Central memory CD8-positive, alpha-beta T cell (primary cell): ENCODE measurements around the gene RFX3.

ENCODE experiments used
- ATAC-seq: fragments of 150-1000 bp; cut with Tn5 transposase; replicated peaks from 2 replicates; pipeline ENCODE4 v1.10.0; 2022; ENCODE audit warnings: mild to moderate bottlenecking, moderate FRiP score, moderate number of reproducible peaks; ENCODE audit not compliant: poor library complexity, severe bottlenecking; ENCODE audit errors: extremely low read depth
- DNase-seq, 2 donors: peaks; one replicate each; pipeline ENCODE4 v3.0.0; 2021; ENCODE audit warnings: low spot score in 2 of 2
- H3K27ac Mint-ChIP-seq: one replicate; pipeline ENCODE4 v1.8.0; 2022; ENCODE audit warnings: low read depth, mild to moderate bottlenecking, moderate library complexity, mixed read lengths
- H3K27me3 Mint-ChIP-seq: one replicate; pipeline ENCODE4 v1.8.0; 2022; ENCODE audit warnings: mixed read lengths
- H3K36me3 Mint-ChIP-seq: one replicate; pipeline ENCODE4 v1.8.0; 2022; ENCODE audit warnings: mild to moderate bottlenecking, moderate library complexity, mixed read lengths; ENCODE audit not compliant: insufficient read depth
- H3K4me1 Mint-ChIP-seq: one replicate; pipeline ENCODE4 v1.8.0; 2022; ENCODE audit warnings: mixed read lengths
- H3K4me3 Mint-ChIP-seq: one replicate; pipeline ENCODE4 v1.8.0; 2022; ENCODE audit warnings: mild to moderate bottlenecking, moderate library complexity, mixed read lengths
- H3K9me3 Mint-ChIP-seq: one replicate; pipeline ENCODE4 v1.8.0; 2022; ENCODE audit warnings: mixed read lengths

Gene RFX3

GRCh38 chr9:3263698-3264097 is 262.1 kb downstream of the RFX3 start:
- peaks cover 19% of the 10 kb centered on the region for H3K36me3 Mint-ChIP-seq

GRCh38 chr9:3262826-3263529 is 262.8 kb downstream of the RFX3 start:
- no peaks in the 10 kb centered on the region for H3K27me3 Mint-ChIP-seq
- H3K36me3 Mint-ChIP-seq, result peaks cover 16% of the 10 kb centered on the region
- DNase-seq (no peak), ATAC-seq (no peak)
- H3K27ac Mint-ChIP-seq, result no peak overlapping the region
- H3K4me1 Mint-ChIP-seq, result no peaks in the 10 kb centered on the region
- no peaks in the 10 kb centered on the region for H3K9me3 Mint-ChIP-seq
- H3K4me3 Mint-ChIP-seq, result no peak overlapping the region

More at GRCh38 chr9:3263698-3264097, 262.1 kb downstream of the RFX3 start:
- no peaks in the 10 kb centered on the region for H3K9me3 Mint-ChIP-seq
- DNase-seq (no peak), ATAC-seq (no peak)
- H3K4me1 Mint-ChIP-seq, result no peaks in the 10 kb centered on the region
- no peaks in the 10 kb centered on the region for H3K27me3 Mint-ChIP-seq
- no peak overlapping the region for H3K27ac Mint-ChIP-seq
- no peak overlapping the region for H3K4me3 Mint-ChIP-seq

- H3K27ac Mint-ChIP-seq, result no peak overlapping the region
- no peak for DNase-seq
- no peak overlapping the region for H3K4me3 Mint-ChIP-seq
- no peak for ATAC-seq
- H3K4me1 Mint-ChIP-seq, result no peaks in the 10 kb centered on the region
- no peaks in the 10 kb centered on the region for H3K27me3 Mint-ChIP-seq
- no peaks in the 10 kb centered on the region for H3K9me3 Mint-ChIP-seq
- H3K36me3 Mint-ChIP-seq, result peaks cover 22% of the 10 kb centered on the region
Observed at GRCh38 chr9:3261484-3261883, 264.3 kb downstream of the RFX3 start.

- no peaks in the 10 kb centered on the region for H3K9me3 Mint-ChIP-seq
- H3K4me3 Mint-ChIP-seq, result no peak overlapping the region
- no peak for ATAC-seq
- H3K27me3 Mint-ChIP-seq, result no peaks in the 10 kb centered on the region
- peaks cover 33% of the 10 kb centered on the region for H3K36me3 Mint-ChIP-seq
- no peak overlapping the region for H3K27ac Mint-ChIP-seq
- DNase-seq, result no peak
- H3K4me1 Mint-ChIP-seq, result no peaks in the 10 kb centered on the region
Observed at GRCh38 chr9:3256571-3257330, 269.1 kb downstream of the RFX3 start.

- Mint-ChIP-seq H3K4me3 (no peak overlapping the region), H3K27ac (no peak overlapping the region), H3K9me3 (no peaks in the 10 kb centered on the region), H3K36me3 (peaks cover 21% of the 10 kb centered on the region), H3K27me3 (no peaks in the 10 kb centered on the region), H3K4me1 (no peaks in the 10 kb centered on the region)
- no peak for ATAC-seq
- DNase-seq, result no peak
Observed at GRCh38 chr9:3251309-3251708, 274.5 kb downstream of the RFX3 start.

- Mint-ChIP-seq H3K4me1 (no peaks in the 10 kb centered on the region), H3K4me3 (no peak overlapping the region), H3K36me3 (peaks cover 18% of the 10 kb centered on the region), H3K27me3 (no peaks in the 10 kb centered on the region), H3K9me3 (no peaks in the 10 kb centered on the region), H3K27ac (no peak overlapping the region)
- ATAC-seq (no peak), DNase-seq (no peak)
Observed at GRCh38 chr9:3250741-3251140, 275.1 kb downstream of the RFX3 start.

- DNase-seq (no peak), ATAC-seq (no peak)
- Mint-ChIP-seq H3K27ac (no peak overlapping the region), H3K4me3 (no peak overlapping the region), H3K9me3 (no peaks in the 10 kb centered on the region), H3K36me3 (peaks cover 9% of the 10 kb centered on the region), H3K27me3 (no peaks in the 10 kb centered on the region), H3K4me1 (no peaks in the 10 kb centered on the region)
Observed at GRCh38 chr9:3247211-3247610, 278.6 kb downstream of the RFX3 start.

- no peaks in the 10 kb centered on the region for H3K9me3 Mint-ChIP-seq
- H3K36me3 Mint-ChIP-seq, result peaks cover 7% of the 10 kb centered on the region
- H3K27me3 Mint-ChIP-seq, result no peaks in the 10 kb centered on the region
Observed at GRCh38 chr9:3246241-3246640, 279.6 kb downstream of the RFX3 start.

GRCh38 chr9:3244963-3245653 is 280.7 kb downstream of the RFX3 start:
- Mint-ChIP-seq H3K27ac (no peak overlapping the region), H3K36me3 (peaks cover 7% of the 10 kb centered on the region), H3K4me1 (peaks cover 5% of the 10 kb centered on the region), H3K4me3 (no peak overlapping the region), H3K27me3 (no peaks in the 10 kb centered on the region), H3K9me3 (no peaks in the 10 kb centered on the region)
- no peak for ATAC-seq
- no peak for DNase-seq

More at GRCh38 chr9:3246241-3246640, 279.6 kb downstream of the RFX3 start:
- Mint-ChIP-seq H3K4me3 (no peak overlapping the region), H3K4me1 (peaks cover 1% of the 10 kb centered on the region), H3K27ac (no peak overlapping the region)
- ATAC-seq (no peak), DNase-seq (no peak)

- no peak overlapping the region for H3K4me3 Mint-ChIP-seq
Observed at GRCh38 chr9:3243683-3244082, 282.1 kb downstream of the RFX3 start.

GRCh38 chr9:3241290-3241689 is 284.5 kb downstream of the RFX3 start:
- DNase-seq, result no peak

More at GRCh38 chr9:3243683-3244082, 282.1 kb downstream of the RFX3 start:
- H3K4me1 Mint-ChIP-seq, result peaks cover 5% of the 10 kb centered on the region
- ATAC-seq (no peak), DNase-seq (no peak)
- H3K36me3 Mint-ChIP-seq, result peaks cover 7% of the 10 kb centered on the region
- H3K9me3 Mint-ChIP-seq, result no peaks in the 10 kb centered on the region
- H3K27ac Mint-ChIP-seq, result no peak overlapping the region
- no peaks in the 10 kb centered on the region for H3K27me3 Mint-ChIP-seq

GRCh38 chr9:3240656-3241268 is 285.0 kb downstream of the RFX3 start:
- DNase-seq (peak; percentile 16 to 25), ATAC-seq (peak; percentile 80)
- Mint-ChIP-seq H3K27ac (no peak overlapping the region), H3K4me3 (no peak overlapping the region), H3K4me1 (peaks cover 5% of the 10 kb centered on the region), H3K36me3 (peaks cover 5% of the 10 kb centered on the region), H3K27me3 (no peaks in the 10 kb centered on the region), H3K9me3 (no peaks in the 10 kb centered on the region)

More at GRCh38 chr9:3241290-3241689, 284.5 kb downstream of the RFX3 start:
- Mint-ChIP-seq H3K36me3 (peaks cover 5% of the 10 kb centered on the region), H3K27me3 (no peaks in the 10 kb centered on the region), H3K4me1 (peaks cover 5% of the 10 kb centered on the region), H3K9me3 (no peaks in the 10 kb centered on the region), H3K4me3 (no peak overlapping the region), H3K27ac (no peak overlapping the region)
- no peak for ATAC-seq
